ENCODE measurements around the gene IFT122.
"Not testable (repeated sequence)": the region's sequence is repeated elsewhere in the genome, so short reads cannot be mapped to it uniquely, and the experiment has no call there.

The IFT122 gene

DNA sequence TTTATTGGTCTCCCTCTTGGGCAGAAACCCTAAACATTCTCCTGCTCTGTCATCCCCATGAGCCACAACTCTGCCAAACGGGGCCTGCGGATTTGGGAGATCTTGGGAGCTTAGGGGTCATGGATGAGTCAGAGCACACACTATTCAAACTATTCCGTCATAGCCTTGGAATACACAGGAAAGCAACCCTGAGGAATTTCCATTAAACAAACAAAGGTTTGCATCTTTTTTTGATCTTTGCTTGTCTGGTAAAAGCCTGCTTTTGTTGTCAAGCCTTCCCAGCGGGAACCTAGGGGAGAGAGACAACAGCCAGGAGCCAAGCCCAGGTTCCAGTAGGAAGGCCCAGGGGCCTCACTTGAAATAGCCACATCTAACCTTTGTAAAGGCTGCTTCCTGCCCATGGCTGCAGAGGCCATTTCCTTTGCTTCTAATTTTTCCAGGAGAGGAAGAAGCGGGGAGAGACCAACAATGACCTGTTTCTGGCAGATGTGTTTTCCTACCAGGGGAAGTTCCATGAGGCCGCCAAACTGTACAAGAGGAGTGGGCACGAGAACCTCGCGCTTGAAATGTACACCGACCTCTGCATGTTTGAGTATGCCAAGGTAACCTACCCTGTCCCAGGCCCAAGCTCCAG, 55.1 kb downstream of the IFT122 start:
- Histone ChIP-seq H3K9ac (ENCODE audit: low read length) (peak overlapping the region; percentile 24), H3K27ac (ENCODE audit: low read depth, low read length) (peak overlapping the region; percentile 87), H3K4ac (ENCODE audit: low read depth, low read length) (peak overlapping the region; percentile 77), H3K18ac (ENCODE audit: low read length) (peak overlapping the region; percentile 4), H2BK120ac (ENCODE audit: low read depth, low read length) (peak overlapping the region; percentile 48), H3K56ac (ENCODE audit: low read length) (peak overlapping the region; percentile 62), H2AK5ac (ENCODE audit: low read length) (peak overlapping the region; percentile 65)
- not testable (repeated sequence) for H3K79me1 ChIP-seq (ENCODE audit: low read length); H3K23ac ChIP-seq (ENCODE audit: low read length); H3K4me3 ChIP-seq (ENCODE audit: low read length); H3K4me1 ChIP-seq (ENCODE audit: control insufficient read depth, low read depth, low read length); H2BK5ac ChIP-seq (ENCODE audit: low read length); H3K79me2 ChIP-seq (ENCODE audit: control insufficient read depth, insufficient read depth, low read length); H3K36me3 ChIP-seq (ENCODE audit: control insufficient read depth, insufficient read depth, low read length); H4K8ac ChIP-seq (ENCODE audit: low read depth, low read length); H3K4me2 ChIP-seq (ENCODE audit: low read length); H2BK15ac ChIP-seq (replicated peaks; ENCODE audit: low read depth); H4K5ac ChIP-seq (ENCODE audit: low read length); H3K27me3 ChIP-seq (ENCODE audit: insufficient read depth, low read length, poor library complexity)
- peak; percentile 81 for DNase-seq
- WGBS (ENCODE audit: extremely low coverage, insufficient coverage, low lambda C conversion rate), result no CpG with 5 or more reads among the region's 10 CpGs

DNA sequence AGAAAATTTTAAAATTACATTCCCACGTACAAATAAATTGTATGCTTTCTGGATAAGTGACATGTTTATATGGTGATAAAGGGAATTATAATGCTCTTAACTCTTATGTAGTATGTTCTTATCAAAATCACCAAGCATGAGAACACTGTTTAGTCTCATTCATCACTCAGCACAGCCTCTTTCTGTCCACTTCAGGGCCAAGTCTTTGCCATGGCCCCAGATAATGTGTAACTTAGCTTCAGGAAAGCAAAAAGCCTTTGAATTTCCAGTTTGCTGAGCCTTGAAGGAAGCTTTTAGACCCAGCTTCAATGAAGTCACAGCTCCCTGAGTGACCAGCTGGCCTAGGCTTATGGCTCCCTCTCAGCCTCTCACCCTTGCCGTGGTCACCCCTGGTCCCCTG, 57.9 kb downstream of the IFT122 start:
- H2BK5ac ChIP-seq (ENCODE audit: low read length); H4K8ac ChIP-seq (ENCODE audit: low read depth, low read length); H3K4me2 ChIP-seq (ENCODE audit: low read length); H2BK120ac ChIP-seq (ENCODE audit: low read depth, low read length); H2AK5ac ChIP-seq (ENCODE audit: low read length); H3K4me3 ChIP-seq (ENCODE audit: low read length); H3K9ac ChIP-seq (ENCODE audit: low read length); DNase-seq; H3K23ac ChIP-seq (ENCODE audit: low read length); H3K79me2 ChIP-seq (ENCODE audit: control insufficient read depth, insufficient read depth, low read length); H3K79me1 ChIP-seq (ENCODE audit: low read length); H3K27ac ChIP-seq (ENCODE audit: low read depth, low read length); H3K18ac ChIP-seq (ENCODE audit: low read length); H4K5ac ChIP-seq (ENCODE audit: low read length); H3K27me3 ChIP-seq (ENCODE audit: insufficient read depth, low read length, poor library complexity); H3K4me1 ChIP-seq (ENCODE audit: control insufficient read depth, low read depth, low read length); H2BK15ac ChIP-seq (replicated peaks; ENCODE audit: low read depth); H3K4ac ChIP-seq (ENCODE audit: low read depth, low read length); H3K36me3 ChIP-seq (ENCODE audit: control insufficient read depth, insufficient read depth, low read length): not testable (repeated sequence)
- no CpG with 5 or more reads among the region's 2 CpGs for WGBS (ENCODE audit: extremely low coverage, insufficient coverage, low lambda C conversion rate)
- peak overlapping the region; percentile 25 for H3K56ac ChIP-seq (ENCODE audit: low read length)

DNA sequence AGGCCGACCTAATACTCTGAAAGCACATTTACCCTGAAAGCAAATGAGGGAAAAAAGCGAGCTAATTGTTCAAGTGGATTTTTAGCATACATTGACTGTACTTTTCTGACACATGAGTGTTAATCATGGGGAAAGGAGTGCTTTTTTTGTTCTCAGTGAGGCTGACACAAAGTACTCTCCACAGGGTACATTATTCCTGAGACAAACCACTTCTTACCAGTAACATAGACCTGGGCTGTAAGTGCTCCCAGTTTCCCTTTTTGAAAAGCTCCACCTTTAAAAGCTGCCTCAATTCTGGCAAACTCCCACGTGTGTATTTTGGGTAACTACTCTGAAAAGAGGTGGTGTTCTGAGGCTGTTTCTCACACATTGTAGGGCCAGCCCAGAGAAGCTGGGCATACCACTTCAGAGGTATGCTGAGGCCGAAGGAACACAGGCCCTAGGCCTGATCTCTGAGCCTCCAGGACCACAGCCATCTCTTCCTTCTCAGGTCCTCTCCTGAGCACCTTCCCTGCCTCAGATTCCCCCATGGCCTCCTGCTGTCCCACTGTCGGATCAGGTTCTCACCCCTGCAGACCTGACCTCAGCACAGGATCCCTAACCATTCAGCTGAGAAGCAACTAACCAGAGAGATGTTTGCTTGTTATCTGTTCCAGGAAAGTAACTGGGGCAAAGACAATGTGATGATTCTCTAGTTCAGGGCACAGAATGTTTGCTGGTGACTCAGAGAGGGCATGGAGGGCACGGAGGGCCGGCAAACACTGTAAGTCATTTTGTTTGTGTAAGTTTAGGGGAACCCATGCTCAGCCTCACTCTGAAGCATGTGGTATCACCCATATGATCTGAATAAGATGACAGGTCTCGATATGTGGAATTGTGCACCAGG, 58.8 kb downstream of the IFT122 start:
- H3K36me3 ChIP-seq (ENCODE audit: control insufficient read depth, insufficient read depth, low read length), result not testable (repeated sequence)

DNA sequence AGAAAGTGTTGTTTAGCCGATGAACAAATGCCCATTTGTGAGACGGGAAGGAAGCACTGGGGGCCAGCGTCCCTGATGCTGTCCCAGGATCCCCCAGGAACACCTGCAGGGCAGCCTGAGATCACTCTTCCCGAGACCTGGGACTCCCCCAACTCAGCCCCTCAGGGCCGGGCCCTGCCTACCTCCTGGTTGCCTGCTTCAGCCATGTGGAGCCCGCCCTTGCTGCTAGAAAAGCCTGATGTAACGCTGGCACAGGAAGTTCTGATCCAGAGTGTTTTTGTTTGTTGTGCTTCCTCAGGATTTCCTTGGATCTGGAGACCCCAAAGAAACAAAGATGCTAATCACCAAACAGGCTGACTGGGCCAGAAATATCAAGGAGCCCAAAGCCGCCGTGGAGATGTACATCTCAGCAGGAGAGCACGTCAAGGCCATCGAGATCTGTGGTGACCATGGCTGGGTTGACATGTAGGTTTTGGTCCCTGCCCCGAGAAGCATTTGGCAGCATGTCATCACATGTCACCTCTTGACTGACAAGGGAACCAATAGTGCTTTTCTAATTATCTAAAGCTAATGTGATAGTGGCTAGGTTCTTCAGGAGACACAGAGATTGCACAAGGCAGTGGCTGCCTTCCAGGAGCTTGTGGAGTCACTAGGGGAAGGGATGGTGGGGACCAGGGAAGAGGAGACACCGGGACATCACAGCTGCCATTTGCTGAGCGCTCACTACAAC, 59.7 kb downstream of the IFT122 start:
- not testable (repeated sequence) for H3K9ac ChIP-seq (ENCODE audit: low read length); H3K79me1 ChIP-seq (ENCODE audit: low read length); H3K36me3 ChIP-seq (ENCODE audit: control insufficient read depth, insufficient read depth, low read length); H3K4me2 ChIP-seq (ENCODE audit: low read length); H3K27me3 ChIP-seq (ENCODE audit: insufficient read depth, low read length, poor library complexity); H4K5ac ChIP-seq (ENCODE audit: low read length); H3K18ac ChIP-seq (ENCODE audit: low read length); H4K8ac ChIP-seq (ENCODE audit: low read depth, low read length); H3K4me1 ChIP-seq (ENCODE audit: control insufficient read depth, low read depth, low read length); H3K56ac ChIP-seq (ENCODE audit: low read length); H2BK5ac ChIP-seq (ENCODE audit: low read length); H2BK15ac ChIP-seq (replicated peaks; ENCODE audit: low read depth); DNase-seq; H2BK120ac ChIP-seq (ENCODE audit: low read depth, low read length); H3K4ac ChIP-seq (ENCODE audit: low read depth, low read length); H3K27ac ChIP-seq (ENCODE audit: low read depth, low read length); H3K79me2 ChIP-seq (ENCODE audit: control insufficient read depth, insufficient read depth, low read length); H2AK5ac ChIP-seq (ENCODE audit: low read length); H3K4me3 ChIP-seq (ENCODE audit: low read length)
- WGBS (ENCODE audit: extremely low coverage, insufficient coverage, low lambda C conversion rate), result no CpG with 5 or more reads among the region's 14 CpGs
- H3K23ac ChIP-seq (ENCODE audit: low read length), result peak overlapping the region; percentile 66

More for the DNA sequence above, 58.8 kb downstream of the IFT122 start:
- H2AK5ac ChIP-seq (ENCODE audit: low read length); H3K27me3 ChIP-seq (ENCODE audit: insufficient read depth, low read length, poor library complexity); H3K18ac ChIP-seq (ENCODE audit: low read length); H3K23ac ChIP-seq (ENCODE audit: low read length); H2BK120ac ChIP-seq (ENCODE audit: low read depth, low read length); H3K4me2 ChIP-seq (ENCODE audit: low read length); H3K9ac ChIP-seq (ENCODE audit: low read length); H4K5ac ChIP-seq (ENCODE audit: low read length); DNase-seq; H4K8ac ChIP-seq (ENCODE audit: low read depth, low read length); H3K79me2 ChIP-seq (ENCODE audit: control insufficient read depth, insufficient read depth, low read length); H3K4me1 ChIP-seq (ENCODE audit: control insufficient read depth, low read depth, low read length); H2BK5ac ChIP-seq (ENCODE audit: low read length); H3K79me1 ChIP-seq (ENCODE audit: low read length); H3K27ac ChIP-seq (ENCODE audit: low read depth, low read length); H3K4ac ChIP-seq (ENCODE audit: low read depth, low read length); H2BK15ac ChIP-seq (replicated peaks; ENCODE audit: low read depth); H3K4me3 ChIP-seq (ENCODE audit: low read length); H3K56ac ChIP-seq (ENCODE audit: low read length): not testable (repeated sequence)
- WGBS (ENCODE audit: extremely low coverage, insufficient coverage, low lambda C conversion rate), result no CpG with 5 or more reads among the region's 8 CpGs

DNA sequence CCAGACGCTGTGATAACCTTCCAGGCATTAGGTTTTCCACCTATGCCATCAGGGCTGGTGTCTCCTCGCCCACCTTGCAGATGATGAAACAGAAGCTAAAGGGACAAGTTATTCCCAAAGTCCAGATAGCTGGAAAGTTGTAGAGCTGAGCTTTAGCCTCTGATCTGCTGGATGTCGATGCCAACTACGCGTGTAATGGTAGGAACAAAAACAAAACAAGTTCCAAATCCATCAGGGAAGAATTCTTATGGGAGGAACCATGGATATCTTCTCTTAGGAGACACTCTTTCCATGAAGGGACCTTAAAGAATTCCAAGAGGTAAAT, 60.3 kb downstream of the IFT122 start:
- no peak overlapping the region for H2BK120ac ChIP-seq (ENCODE audit: low read depth, low read length)
- peaks cover 3% of the 10 kb centered on the region for H3K4me1 ChIP-seq (ENCODE audit: control insufficient read depth, low read depth, low read length)
- peaks cover 3% of the 10 kb centered on the region for H3K36me3 ChIP-seq (ENCODE audit: control insufficient read depth, insufficient read depth, low read length)
- WGBS (ENCODE audit: extremely low coverage, insufficient coverage, low lambda C conversion rate), result no CpG with 5 or more reads among the region's 5 CpGs
- H2BK15ac ChIP-seq (replicated peaks; ENCODE audit: low read depth), result no peak overlapping the region
- H3K27me3 ChIP-seq (ENCODE audit: insufficient read depth, low read length, poor library complexity), result no peaks in the 10 kb centered on the region
- no peak for DNase-seq
- no peak overlapping the region for H3K27ac ChIP-seq (ENCODE audit: low read depth, low read length)
- H3K23ac ChIP-seq (ENCODE audit: low read length), result peak overlapping the region; percentile 66
- H2AK5ac ChIP-seq (ENCODE audit: low read length), result no peak overlapping the region
- H3K79me2 ChIP-seq (ENCODE audit: control insufficient read depth, insufficient read depth, low read length), result no peaks in the 10 kb centered on the region
- no peak overlapping the region for H4K5ac ChIP-seq (ENCODE audit: low read length)
- H3K9ac ChIP-seq (ENCODE audit: low read length), result no peak overlapping the region
- no peak overlapping the region for H4K8ac ChIP-seq (ENCODE audit: low read depth, low read length)
- H3K79me1 ChIP-seq (ENCODE audit: low read length), result no peaks in the 10 kb centered on the region
- no peak overlapping the region for H2BK5ac ChIP-seq (ENCODE audit: low read length)
- H3K56ac ChIP-seq (ENCODE audit: low read length), result no peak overlapping the region
- no peak overlapping the region for H3K4me2 ChIP-seq (ENCODE audit: low read length)
- no peak overlapping the region for H3K18ac ChIP-seq (ENCODE audit: low read length)
- no peak overlapping the region for H3K4me3 ChIP-seq (ENCODE audit: low read length)
- no peak overlapping the region for H3K4ac ChIP-seq (ENCODE audit: low read depth, low read length)

Measured in mesendoderm (in vitro differentiated cells).